ENCODE results near the gene KIF18A.

KIF18A gene

DNA sequence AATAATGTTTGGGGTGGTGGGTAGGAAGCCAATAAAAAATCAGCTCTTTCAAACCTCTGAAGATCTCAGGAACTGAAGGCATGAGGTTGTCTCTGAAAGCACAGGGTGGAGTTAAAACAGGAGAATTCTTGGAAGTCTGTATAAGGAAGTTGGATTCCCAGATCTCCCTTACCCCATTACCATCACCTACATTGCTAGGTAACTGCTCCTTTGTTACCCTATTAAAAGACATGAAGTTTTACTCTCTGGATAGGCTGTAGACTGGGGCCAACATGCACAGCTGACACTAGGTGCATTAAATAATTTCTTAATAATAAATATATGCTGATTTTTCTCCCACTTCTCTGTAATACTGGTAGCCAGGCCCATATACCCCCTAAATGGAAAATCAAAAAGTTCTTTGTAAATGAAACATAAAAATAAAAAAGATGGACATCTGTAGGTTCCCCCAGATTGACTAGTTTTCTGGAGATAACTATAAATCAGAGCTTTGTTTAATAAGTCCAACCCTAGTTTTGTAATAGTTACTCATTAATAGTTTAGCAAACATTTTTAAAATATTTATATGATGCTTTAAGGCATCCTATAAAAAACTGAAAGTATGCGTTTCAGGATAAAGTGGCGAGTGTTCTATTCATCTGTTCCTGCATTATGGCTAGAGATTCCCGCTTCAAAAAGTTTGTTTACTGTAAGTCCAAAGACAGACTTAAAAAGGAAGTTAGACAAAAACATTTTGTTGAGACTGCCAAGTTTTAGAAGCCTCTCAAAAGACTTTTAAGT, 63.8 kb downstream of the KIF18A start:
- no peak for DNase-seq (ENCODE audit: low read depth)

DNA sequence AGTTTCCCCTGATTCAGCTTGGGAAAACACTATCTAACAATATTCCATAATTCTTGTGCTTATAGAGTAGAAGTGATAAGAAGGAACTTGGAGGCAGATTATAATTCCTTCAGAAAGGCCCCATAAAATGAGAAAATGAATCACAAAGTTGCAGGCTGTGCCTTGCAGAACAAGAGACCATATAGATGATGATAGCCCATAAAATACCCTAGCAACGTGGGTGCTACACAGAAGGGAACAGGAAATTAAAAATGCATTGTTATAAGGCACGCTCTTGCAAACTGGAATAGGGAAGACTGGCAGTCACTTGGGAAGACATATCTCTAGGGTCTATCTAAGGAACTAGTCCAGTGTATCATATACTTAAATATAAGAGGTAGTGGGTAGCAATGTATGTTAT, 67.6 kb downstream of the KIF18A start:
- DNase-seq (ENCODE audit: low read depth): no peak

DNA sequence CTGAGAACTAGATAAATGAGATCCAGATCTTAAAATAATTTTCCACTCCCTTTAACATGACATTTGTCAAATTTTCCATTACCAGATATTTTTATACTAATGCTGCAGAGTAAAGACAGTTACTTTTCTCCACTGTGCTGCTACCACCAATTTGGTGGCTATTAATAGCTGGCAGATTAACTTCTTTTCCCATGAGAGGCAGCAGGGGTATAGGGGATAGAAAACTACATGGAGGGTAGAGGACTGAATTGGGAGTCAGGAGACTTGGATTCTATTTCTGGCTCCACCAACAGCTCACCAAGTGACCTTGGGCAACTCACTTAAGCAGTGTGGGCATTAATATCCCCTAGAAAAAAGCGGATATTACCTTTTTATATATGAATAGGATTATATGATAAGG, 69.2 kb downstream of the KIF18A start:
- DNase-seq (ENCODE audit: low read depth): no peak

DNA sequence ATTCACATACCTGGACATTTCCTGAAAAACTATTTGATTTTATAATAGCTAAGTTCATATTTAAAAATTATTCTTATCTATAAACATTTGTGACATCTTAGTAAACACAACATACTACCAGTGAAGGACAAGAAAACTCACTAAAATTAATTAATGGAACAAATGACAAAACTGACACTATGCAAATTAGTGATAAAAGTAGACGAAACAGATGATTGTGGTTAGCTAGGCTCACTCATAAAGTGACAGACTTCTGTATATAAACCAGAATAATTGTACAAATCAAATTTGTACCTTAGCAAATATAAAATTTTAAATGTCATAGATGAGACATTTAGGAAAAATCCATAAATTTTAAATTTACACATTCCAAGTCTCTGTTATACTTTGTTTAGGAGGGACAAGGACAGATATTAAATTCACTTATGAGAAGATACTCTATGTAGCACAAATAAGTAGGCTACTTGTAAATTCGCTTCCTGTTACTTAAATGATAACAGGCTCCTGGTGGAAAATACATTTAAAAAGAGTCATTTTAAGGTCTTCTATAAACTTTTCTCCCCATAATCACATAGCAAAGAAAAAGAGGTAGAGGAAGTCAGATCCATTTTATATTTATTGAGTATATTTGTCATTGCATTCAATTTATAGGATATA, 81.2 kb downstream of the KIF18A start:
- no peak for DNase-seq (ENCODE audit: low read depth)

DNA sequence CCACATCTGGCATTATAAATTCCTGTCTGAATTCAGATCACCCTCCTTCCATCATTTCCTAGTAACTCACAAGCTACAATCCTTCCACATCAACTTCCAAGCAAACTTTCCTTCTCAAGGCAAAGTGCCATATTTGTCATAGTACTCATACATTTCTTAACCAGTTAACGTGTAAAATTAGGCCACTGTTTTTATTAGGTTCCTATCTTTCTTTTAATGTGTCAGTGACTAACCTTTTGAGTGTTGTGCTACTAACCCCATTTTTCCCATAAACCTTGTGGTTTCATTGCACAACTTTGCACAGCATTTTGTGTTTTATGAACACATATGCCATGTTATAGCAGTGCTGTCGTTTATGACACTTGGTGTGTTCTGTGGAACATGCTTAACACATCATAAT, 90.1 kb downstream of the KIF18A start:
- no peak for DNase-seq (ENCODE audit: low read depth)

DNA sequence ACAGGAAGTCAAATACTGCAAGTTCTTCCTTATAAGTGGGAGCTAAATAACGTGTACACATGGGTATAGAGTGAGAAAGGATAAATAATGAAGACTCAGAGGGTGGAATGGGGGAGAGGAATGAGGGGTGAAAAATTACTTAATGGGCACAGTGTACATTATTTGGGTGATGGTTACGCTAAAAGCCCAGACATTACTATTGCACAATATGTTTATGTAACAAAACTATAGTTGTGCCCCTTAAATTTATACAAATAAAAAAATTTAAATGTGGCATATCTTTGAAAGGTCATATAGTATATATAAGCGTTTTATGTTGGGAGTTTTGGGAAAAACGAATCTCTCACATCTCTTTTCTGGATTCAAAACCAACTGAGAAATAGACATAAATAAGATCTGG, 96.1 kb downstream of the KIF18A start:
- no peak for DNase-seq (ENCODE audit: low read depth)

DNA sequence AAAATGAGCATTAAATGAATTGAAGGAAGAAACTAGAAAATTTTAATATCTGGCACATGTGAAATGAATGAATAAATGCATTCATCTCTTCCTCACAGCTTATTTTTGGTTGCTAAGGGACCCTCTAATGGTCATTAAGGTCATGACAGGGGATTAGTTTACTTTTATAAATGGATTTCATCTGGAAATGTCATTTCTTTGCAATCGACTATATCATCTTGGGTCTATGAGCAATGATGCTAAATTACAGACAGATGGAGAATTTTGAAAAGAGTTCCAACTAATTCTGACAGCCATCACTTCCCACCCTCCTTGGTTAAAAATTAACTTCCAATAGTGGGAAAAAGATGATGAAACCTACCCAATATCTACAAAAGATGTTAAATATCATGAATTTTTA, 98.0 kb downstream of the KIF18A start:
- DNase-seq (ENCODE audit: low read depth): no peak

DNA sequence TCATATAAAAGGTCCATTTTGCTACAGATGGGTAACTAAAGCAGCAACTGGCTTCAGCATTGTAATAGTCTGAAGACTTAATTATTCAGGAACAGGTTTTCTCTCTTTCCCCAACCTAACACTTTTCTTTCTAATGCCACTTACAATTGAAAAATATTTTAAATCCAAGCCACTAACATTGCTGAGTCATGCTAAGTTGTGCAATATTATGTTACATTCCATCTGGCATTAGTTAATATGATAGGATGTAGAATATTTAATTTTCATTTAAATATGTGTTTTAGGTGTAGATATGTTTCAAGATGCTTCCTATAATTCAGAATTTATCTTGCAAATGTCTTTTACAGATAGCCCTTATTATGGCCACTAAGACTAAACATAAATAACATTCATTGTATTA, 98.6 kb downstream of the KIF18A start:
- no peak for DNase-seq (ENCODE audit: low read depth)

DNA sequence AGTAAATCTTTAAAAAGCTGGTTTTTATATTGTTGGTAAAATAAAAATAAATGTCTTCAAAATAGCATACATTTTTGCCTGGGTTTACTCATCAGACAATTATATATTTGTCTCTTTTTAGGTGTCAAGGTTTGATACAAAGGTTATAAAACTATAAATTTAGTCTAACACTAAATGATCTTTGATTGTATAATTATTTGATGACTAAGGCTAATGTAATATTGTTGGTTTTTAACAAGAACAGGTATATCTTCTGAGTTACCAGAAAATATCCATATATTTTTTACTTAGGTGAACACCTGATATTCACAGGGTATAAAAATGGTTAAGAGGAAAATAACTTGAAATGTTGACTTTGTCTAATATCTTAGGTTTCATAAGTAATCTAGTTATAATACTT, 104.3 kb downstream of the KIF18A start:
- DNase-seq (ENCODE audit: low read depth): no peak

DNA sequence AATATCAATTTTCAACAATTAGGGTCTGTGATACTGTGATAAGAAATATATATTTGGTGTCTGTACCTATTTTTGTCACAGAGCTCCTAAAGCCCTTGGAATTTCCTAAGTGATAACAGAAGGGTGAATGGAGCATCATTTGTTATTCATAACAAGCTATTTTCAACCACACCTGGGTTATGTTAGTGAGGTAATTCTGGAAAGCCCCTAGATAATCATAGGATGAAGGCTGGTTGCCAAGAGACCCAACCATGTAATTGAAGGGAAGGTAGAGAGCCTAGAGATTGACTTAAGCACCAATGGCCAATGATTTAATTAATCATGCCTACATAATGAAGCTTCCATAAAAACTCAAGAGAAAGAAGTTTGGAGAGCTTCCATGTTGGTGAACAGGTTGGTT, 109.4 kb downstream of the KIF18A start:
- no peak for DNase-seq (ENCODE audit: low read depth)

DNA sequence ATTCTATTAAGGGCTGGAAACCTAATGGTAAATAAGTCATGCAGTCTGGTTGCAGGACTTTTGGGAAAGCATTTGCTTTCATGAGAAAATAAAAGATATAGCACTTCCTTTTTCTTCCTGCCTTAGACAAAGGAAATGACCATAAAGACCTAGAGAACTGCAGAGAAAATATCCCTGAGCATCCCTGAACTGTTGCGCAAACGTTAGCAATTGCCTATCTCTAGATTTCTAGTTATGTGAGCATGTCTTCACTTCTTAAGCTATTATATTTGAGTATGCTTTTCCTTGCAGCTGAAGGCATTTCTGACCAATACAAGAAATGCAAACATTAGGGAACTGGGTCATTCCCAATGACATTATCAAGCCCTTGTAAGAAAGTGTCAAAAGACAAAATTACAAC, 110.6 kb downstream of the KIF18A start:
- DNase-seq (ENCODE audit: low read depth): no peak

DNA sequence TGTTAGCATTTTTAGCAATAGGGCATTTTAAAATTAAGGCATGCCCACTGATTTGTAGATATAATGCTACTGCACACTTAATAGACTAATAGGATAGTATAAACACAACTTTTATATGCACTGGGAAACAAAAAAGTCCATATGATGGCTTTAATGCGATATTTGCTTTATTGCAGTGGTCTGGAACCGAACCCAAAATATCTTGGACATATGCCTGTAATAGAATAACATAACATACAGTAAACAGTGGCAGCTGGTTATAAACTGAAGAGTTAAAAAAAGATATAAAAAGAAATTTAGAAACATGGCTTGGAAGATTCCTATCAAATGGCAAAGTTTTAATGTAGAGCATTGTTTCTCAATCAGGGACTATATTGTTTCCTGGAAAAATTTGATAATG, 111.9 kb downstream of the KIF18A start:
- DNase-seq (ENCODE audit: low read depth): no peak

DNA sequence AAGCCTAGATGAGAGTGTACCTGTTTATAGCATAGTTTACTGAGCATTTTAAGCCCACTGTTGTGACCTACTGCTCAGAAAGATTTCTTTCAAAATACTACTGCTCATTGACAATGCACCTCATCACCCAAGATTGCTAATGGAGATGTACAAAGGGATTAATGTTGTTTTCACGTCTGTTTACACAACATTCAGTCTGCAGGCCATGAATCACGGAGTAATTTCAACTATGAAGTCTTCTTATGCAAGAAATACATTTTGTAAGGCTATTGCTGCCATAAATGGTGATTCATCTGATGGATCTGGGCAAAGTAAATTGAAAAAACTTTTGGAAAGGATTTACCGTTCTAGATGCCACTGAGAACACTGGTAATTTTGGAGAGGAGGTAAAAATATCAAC, 112.9 kb downstream of the KIF18A start:
- DNase-seq (ENCODE audit: low read depth): no peak

DNA sequence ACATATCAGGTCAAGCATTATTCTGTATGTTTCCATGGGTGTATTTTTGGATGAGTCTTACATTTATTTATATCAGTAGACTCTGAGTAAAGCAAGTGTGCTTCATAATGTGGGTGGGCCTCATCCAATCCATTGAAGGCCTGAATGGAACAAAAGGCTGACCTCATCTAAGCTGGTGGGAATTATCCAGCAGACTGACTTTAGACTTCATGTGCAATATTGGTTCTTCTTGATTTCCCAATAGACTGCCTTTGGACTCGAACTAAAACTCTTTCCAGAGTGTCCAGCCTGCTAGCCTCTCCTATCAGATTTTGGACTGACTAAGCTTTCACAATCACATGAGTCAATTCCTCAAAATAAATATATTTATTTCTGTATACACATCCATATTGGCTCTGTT, 116.2 kb downstream of the KIF18A start:
- DNase-seq (ENCODE audit: low read depth): no peak

DNA sequence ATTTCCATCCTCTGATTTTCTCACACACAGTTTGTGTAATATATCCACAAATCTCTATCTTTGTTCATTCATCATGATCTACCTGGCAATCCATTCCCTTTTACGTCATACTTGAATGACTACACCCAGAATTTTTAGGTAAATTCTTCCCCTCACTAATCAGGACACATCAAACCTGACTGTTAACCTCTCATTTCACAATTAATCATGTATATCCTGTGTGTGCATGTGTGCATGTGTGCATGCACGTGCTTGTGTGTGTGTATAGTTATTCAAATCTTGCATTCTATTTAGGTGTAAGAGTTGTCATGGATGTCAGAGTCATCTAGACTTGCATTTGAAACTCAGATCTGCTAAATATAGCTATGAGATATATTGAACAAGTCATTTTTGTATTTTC, 130.4 kb downstream of the KIF18A start:
- no peak for DNase-seq (ENCODE audit: low read depth)

DNA sequence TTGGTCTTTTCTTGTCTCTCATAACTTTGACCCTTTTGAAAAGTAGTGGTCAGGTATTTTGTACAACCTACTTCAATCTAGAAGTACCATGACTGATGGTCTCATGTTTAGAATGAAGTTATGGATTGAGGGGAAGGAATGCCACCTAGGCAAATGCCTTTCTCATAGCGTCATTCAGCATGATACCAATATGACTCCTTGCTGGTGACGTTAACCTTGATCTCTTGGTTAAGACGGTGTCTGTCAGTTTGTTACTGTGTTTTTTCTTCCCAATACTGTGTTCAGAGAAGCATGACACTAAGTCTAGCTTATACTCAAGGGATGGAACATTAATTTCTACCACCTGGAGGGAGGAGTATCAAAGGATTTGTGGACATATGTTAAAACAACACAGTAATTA, 130.9 kb downstream of the KIF18A start:
- DNase-seq (ENCODE audit: low read depth): no peak

DNA sequence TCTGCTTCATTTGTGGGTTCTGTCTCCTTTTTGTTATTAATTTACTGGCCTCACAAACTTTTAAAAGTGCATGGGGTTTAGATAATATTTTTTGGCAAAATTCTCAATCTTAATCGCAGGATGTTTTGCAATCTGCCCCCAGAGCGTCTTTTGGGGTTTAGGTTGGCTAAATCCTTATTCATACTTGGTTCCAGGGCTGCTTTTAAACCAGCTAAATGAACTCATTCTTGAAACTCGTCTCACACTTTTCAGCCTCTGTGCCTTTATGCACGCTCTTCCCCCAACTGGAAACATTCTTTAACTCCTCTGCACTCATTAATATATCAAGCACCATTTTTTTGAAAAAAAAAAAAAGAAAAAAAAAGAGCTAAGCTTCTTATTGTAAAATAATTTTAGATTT, 131.7 kb downstream of the KIF18A start:
- no peak for DNase-seq (ENCODE audit: low read depth)

DNA sequence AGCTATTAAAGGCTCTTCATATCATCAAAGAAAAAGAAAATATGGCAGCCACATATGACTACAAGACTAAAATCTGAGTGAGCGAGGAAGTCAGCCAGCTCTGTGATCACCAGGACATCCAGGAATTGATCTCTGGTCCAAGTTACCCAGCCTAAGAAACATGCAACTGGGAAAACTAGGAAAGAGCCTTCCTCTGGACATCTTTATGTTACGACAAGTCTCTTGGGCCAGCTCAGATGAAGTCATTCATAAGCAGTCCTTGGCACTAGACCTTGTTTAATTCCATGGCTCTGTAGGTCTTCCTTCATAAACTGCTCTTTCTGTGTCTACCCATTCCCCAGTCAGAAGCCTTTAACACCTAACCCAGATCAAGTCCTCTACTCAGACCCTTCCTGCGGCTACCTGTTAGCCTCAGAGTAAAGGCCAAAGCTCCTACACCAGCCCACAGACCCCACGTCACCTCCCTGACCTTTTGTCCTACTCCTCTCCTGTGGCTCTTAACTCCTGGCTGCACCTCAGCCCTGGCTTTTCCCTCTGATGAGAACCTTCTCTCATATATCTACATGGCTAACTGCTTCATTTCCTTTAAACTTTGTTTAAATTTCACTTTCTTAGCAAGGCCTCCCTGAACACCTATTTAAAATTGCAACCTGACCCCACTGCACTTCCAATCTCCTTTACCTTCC, 134.0 kb downstream of the KIF18A start:
- DNase-seq (ENCODE audit: low read depth): no peak

DNA sequence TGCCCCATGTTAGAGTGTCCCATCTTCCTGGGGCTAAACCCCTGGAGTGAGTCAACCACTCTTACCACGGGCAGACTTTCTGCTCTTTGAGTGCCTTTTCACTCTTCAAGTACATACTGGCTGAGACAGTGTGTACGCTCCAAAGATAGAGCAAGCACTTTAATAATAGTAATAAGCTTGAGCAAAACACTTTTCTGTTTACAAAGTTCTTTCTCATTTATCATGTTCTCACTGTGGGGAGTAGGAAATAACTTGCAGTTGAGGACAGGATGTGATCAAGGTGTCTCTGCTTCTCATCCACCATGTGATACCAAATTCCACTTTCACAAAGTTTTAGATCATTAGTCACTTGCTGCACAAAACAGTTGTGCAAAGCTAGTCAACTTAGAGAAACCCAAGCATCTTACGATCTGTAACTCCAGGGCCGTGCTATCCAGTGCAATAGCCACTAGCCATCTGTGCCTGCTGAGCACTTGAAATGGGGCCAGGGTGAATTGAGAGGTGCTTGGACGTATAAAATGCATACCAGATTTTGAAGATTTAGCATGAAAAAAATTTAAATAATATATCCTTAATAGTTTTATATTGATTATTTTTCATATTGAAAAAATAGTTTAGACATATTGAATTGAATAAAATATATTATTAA, 135.3 kb downstream of the KIF18A start:
- no peak for DNase-seq (ENCODE audit: low read depth)

DNA sequence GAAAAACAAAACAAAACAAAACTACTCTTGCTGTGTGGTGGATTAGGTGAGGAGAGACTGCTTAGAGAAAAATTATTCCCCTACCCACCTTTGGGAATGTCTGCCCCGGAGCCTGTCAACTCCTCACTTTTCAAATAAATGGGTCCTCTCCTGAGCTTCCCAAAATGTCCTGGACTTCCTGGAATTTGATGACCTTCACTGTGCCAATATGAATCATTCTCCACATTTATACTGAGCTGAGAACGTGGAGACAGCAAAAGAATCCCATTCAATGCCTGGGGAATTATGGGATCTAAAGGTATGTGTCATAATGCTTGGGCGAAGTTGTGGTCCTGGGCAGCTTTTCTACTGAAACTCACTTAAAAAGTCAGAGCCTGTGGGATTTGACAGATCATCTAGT, 136.8 kb downstream of the KIF18A start:
- no peak for DNase-seq (ENCODE audit: low read depth)
